Muscle layer of duodenum (tissue), 2 donors: ENCODE data around the gene SRR.
"Not testable (repeated sequence)": the region's sequence is repeated elsewhere in the genome, so short reads cannot be mapped to it uniquely, and the experiment has no call there.

ENCODE experiments used
- H3K27ac ChIP-seq: one replicate; pipeline ENCODE4 v1.7.0; 2013; ENCODE audit warnings: mild to moderate bottlenecking, low read length
- H3K27me3 ChIP-seq: one replicate; pipeline ENCODE4 v1.7.0; 2013; ENCODE audit warnings: low read depth, mild to moderate bottlenecking, control low read depth, low read length
- H3K36me3 ChIP-seq, 2 donors: one replicate each; pipeline ENCODE4 v1.7.0; 2013; ENCODE audit warnings: low read length in 2 of 2, control low read depth in 1 of 2, mild to moderate bottlenecking in 1 of 2; ENCODE audit not compliant: insufficient read depth in 2 of 2, control insufficient read depth in 1 of 2
- H3K4me1 ChIP-seq, 2 donors: one replicate each; pipeline ENCODE4 v1.7.0; 2013; ENCODE audit warnings: low read length in 2 of 2, mild to moderate bottlenecking in 2 of 2, control low read depth in 1 of 2, moderate library complexity in 1 of 2; ENCODE audit not compliant: insufficient read depth in 2 of 2, control insufficient read depth in 1 of 2
- H3K4me3 ChIP-seq, 2 donors: one replicate each; pipeline ENCODE4 v1.7.0; 2013; ENCODE audit warnings: low read length in 2 of 2, low read depth in 1 of 2, mild to moderate bottlenecking in 1 of 2
- H3K9me3 ChIP-seq, 2 donors: one replicate each; pipeline ENCODE4 v1.7.0; 2013; ENCODE audit warnings: low read length in 2 of 2, control low read depth in 1 of 2, mild to moderate bottlenecking in 1 of 2; ENCODE audit not compliant: control insufficient read depth in 1 of 2
- donor health status: healthy.

SRR gene

GRCh38 chr17:2303204-2304188 lies at the start of gene SRR, which contains the start of gene SMG6:
Gene SRR, plus strand, starts transcription at chr17:2303950. Its CDS starts 11,611 bp downstream, at chr17:2315561.
Gene SMG6, minus strand, starts transcription at chr17:2303785. Its CDS starts 65 bp downstream, at chr17:2303720.
- Histone ChIP-seq H3K36me3 (peaks cover 11 to 20% of the 10 kb centered on the region in 2 donors), H3K27me3 (no peaks in the 10 kb centered on the region), H3K9me3 (no peaks in the 10 kb centered on the region), H3K4me3 (peak within 1 kb of the TSS; percentile 87 to 95), H3K4me1 (peaks cover 3 to 25% of the 10 kb centered on the region in 2 donors), H3K27ac (peak within 1 kb of the TSS; percentile 67)

GRCh38 chr17:2258830-2259229 lies 44.9 kb upstream of the SRR start:
- H3K9me3 ChIP-seq, H3K27me3 ChIP-seq, H3K27ac ChIP-seq, H3K4me3 ChIP-seq, H3K36me3 ChIP-seq: not testable (repeated sequence)
- peaks cover 11 to 21% of the 10 kb centered on the region in 2 donors for H3K4me1 ChIP-seq

- Histone ChIP-seq H3K36me3 (no peaks in the 10 kb centered on the region), H3K27me3 (no peaks in the 10 kb centered on the region), H3K9me3 (no peaks in the 10 kb centered on the region), H3K4me1 (peaks cover 18 to 26% of the 10 kb centered on the region in 2 donors), H3K4me3 (no peak overlapping the region), H3K27ac (peak overlapping the region; percentile 76)
These were observed 43.8 kb upstream of the SRR start for GRCh38 chr17:2259769-2260536.

- no peaks in the 10 kb centered on the region for H3K36me3 ChIP-seq
- H3K4me3 ChIP-seq, result no peak overlapping the region
- H3K27me3 ChIP-seq, result no peaks in the 10 kb centered on the region
- H3K9me3 ChIP-seq, result no peaks in the 10 kb centered on the region
- H3K27ac ChIP-seq, result no peak overlapping the region
- H3K4me1 ChIP-seq, result peaks cover 18 to 26% of the 10 kb centered on the region in 2 donors
These were observed 41.6 kb upstream of the SRR start for GRCh38 chr17:2262135-2262587.

- Histone ChIP-seq H3K27me3 (no peaks in the 10 kb centered on the region), H3K9me3 (no peaks in the 10 kb centered on the region), H3K27ac (peak overlapping the region; percentile 67), H3K36me3 (no peaks in the 10 kb centered on the region), H3K4me1 (peaks cover 18 to 26% of the 10 kb centered on the region in 2 donors), H3K4me3 (no peak overlapping the region)
These were observed 40.3 kb upstream of the SRR start for GRCh38 chr17:2263183-2264066.

GRCh38 chr17:2264067-2264860 lies 39.5 kb upstream of the SRR start:
- no peaks in the 10 kb centered on the region for H3K36me3 ChIP-seq
- H3K4me1 ChIP-seq, result peaks cover 18 to 26% of the 10 kb centered on the region in 2 donors

GRCh38 chr17:2265166-2265565 lies 38.6 kb upstream of the SRR start:
- Histone ChIP-seq H3K27ac (peak overlapping the region; percentile 42), H3K4me1 (peaks cover 18 to 26% of the 10 kb centered on the region in 2 donors)
- not testable (repeated sequence) for H3K9me3 ChIP-seq, H3K4me3 ChIP-seq, H3K36me3 ChIP-seq, H3K27me3 ChIP-seq

More at GRCh38 chr17:2264067-2264860, 39.5 kb upstream of the SRR start:
- peak overlapping the region; percentile 67 for H3K27ac ChIP-seq
- H3K4me3 ChIP-seq, result no peak overlapping the region
- no peaks in the 10 kb centered on the region for H3K27me3 ChIP-seq
- no peaks in the 10 kb centered on the region for H3K9me3 ChIP-seq

GRCh38 chr17:2266045-2266864 lies 37.5 kb upstream of the SRR start:
- Histone ChIP-seq H3K4me1 (peaks cover 18 to 26% of the 10 kb centered on the region in 2 donors), H3K36me3 (peaks cover 7 to 8% of the 10 kb centered on the region in 2 donors), H3K27me3 (no peaks in the 10 kb centered on the region), H3K4me3 (no peak overlapping the region), H3K9me3 (no peaks in the 10 kb centered on the region), H3K27ac (peak overlapping the region; percentile 46)

- Histone ChIP-seq H3K27ac (peak overlapping the region; percentile 46), H3K27me3 (no peaks in the 10 kb centered on the region), H3K36me3 (peaks cover 7 to 8% of the 10 kb centered on the region in 2 donors), H3K4me3 (no peak overlapping the region), H3K4me1 (peaks cover 18 to 24% of the 10 kb centered on the region in 2 donors), H3K9me3 (no peaks in the 10 kb centered on the region)
These were observed 36.9 kb upstream of the SRR start for GRCh38 chr17:2266865-2267228.
